Adrenal gland (tissue), 5 donors: ENCODE data around the gene TSPAN18.

Experiments used
- CTCF ChIP-seq, 6 experiments: fragments of 450-650 bp in 4 of 6; fragments of 200-600 bp in 2 of 6; sonication (generic) in 1 of 6; IDR thresholded peaks; 1 replicate in 5 of 6; 2 replicates in 1 of 6; pipeline versions ENCODE4 v1.5.1 to v1.8.0; 2016 to 2021; ENCODE audit warnings: antibody characterized with exemption in 6 of 6, mild to moderate bottlenecking in 2 of 6, moderate library complexity in 1 of 6
- POLR2A ChIP-seq, 2 donors: fragments of 450-650 bp; IDR thresholded peaks; one replicate each; pipeline ENCODE4 v1.6.1; 2017; ENCODE audit warnings: antibody characterized with exemption in 2 of 2, mild to moderate bottlenecking in 2 of 2, moderate library complexity in 1 of 2
- donor health status: DM: no; HTN: no; CAD: no.

GRCh38 chr11:44689265-44689664 is 37.5 kb upstream of the TSPAN18 start:
- no peak for TF ChIP-seq POLR2A (IDR thresholded peaks at IDR 0.05)
- TF ChIP-seq CTCF (IDR thresholded peaks at IDR 0.05): no peak
